Esophagus squamous epithelium (tissue), 4 donors: ENCODE data around the gene LAP3.

Experiments used
- CTCF ChIP-seq, 6 experiments: fragments of 450-650 bp in 4 of 6; fragments of 200-600 bp in 2 of 6; sonication (generic) in 2 of 6; IDR thresholded peaks; one replicate each; pipeline ENCODE4 v1.5.1; 2016 to 2019; ENCODE audit warnings: antibody characterized with exemption in 6 of 6, mild to moderate bottlenecking in 4 of 6, moderate library complexity in 4 of 6
- POLR2A ChIP-seq, 4 donors: fragments of 450-650 bp; IDR thresholded peaks; one replicate each; pipeline ENCODE4 v1.6.1; 2017; ENCODE audit warnings: antibody characterized with exemption in 4 of 4, mild to moderate bottlenecking in 4 of 4, moderate library complexity in 3 of 4

- no peak for TF ChIP-seq CTCF (IDR thresholded peaks at IDR 0.05)
- TF ChIP-seq POLR2A (IDR thresholded peaks at IDR 0.05): no peak
Measured at GRCh38 chr4:17535906-17536305, 41.1 kb upstream of the LAP3 start.
